Measurements from ENCODE around the gene TRMO.

TRMO gene

GRCh38 chr9:97964901-97965300, 42.6 kb upstream of the TRMO start:
- TF ChIP-seq POLR2AphosphoS5 (IDR thresholded peaks at IDR 0.05; ENCODE audit: low read depth, low read length), result no peak
- no peak for TF ChIP-seq TAF1 (IDR thresholded peaks at IDR 0.05; ENCODE audit: borderline replicate concordance, insufficient read depth, low read length)
- TF ChIP-seq, protein P1, sequence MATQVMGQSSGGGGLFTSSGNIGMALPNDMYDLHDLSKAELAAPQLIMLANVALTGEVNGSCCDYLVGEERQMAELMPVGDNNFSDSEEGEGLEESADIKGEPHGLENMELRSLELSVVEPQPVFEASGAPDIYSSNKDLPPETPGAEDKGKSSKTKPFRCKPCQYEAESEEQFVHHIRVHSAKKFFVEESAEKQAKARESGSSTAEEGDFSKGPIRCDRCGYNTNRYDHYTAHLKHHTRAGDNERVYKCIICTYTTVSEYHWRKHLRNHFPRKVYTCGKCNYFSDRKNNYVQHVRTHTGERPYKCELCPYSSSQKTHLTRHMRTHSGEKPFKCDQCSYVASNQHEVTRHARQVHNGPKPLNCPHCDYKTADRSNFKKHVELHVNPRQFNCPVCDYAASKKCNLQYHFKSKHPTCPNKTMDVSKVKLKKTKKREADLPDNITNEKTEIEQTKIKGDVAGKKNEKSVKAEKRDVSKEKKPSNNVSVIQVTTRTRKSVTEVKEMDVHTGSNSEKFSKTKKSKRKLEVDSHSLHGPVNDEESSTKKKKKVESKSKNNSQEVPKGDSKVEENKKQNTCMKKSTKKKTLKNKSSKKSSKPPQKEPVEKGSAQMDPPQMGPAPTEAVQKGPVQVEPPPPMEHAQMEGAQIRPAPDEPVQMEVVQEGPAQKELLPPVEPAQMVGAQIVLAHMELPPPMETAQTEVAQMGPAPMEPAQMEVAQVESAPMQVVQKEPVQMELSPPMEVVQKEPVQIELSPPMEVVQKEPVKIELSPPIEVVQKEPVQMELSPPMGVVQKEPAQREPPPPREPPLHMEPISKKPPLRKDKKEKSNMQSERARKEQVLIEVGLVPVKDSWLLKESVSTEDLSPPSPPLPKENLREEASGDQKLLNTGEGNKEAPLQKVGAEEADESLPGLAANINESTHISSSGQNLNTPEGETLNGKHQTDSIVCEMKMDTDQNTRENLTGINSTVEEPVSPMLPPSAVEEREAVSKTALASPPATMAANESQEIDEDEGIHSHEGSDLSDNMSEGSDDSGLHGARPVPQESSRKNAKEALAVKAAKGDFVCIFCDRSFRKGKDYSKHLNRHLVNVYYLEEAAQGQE (IDR thresholded peaks at IDR 0.05; ENCODE audit: insufficient read depth in 1 of 2, low read depth in 2 of 2, low read length in 2 of 2), result no peak
- TF ChIP-seq SIN3A (IDR thresholded peaks at IDR 0.05; ENCODE audit: borderline replicate concordance, insufficient read depth, low read length), result no peak
- no peak for TF ChIP-seq FOXP2 (optimal IDR thresholded peaks at IDR 0.05; ENCODE audit: borderline replicate concordance, extremely low read depth, extremely low read length, insufficient read depth)

GRCh38 chr9:97963232-97963631, 40.9 kb upstream of the TRMO start:
- no peak for TF ChIP-seq FOXP2 (optimal IDR thresholded peaks at IDR 0.05; ENCODE audit: borderline replicate concordance, extremely low read depth, extremely low read length, insufficient read depth)

GRCh38 chr9:97962575-97962974, 40.3 kb upstream of the TRMO start:
- TF ChIP-seq POLR2AphosphoS5 (IDR thresholded peaks at IDR 0.05; ENCODE audit: low read depth, low read length) (no peak), TAF1 (IDR thresholded peaks at IDR 0.05; ENCODE audit: borderline replicate concordance, insufficient read depth, low read length) (no peak), SIN3A (IDR thresholded peaks at IDR 0.05; ENCODE audit: borderline replicate concordance, insufficient read depth, low read length) (no peak), FOXP2 (optimal IDR thresholded peaks at IDR 0.05; ENCODE audit: borderline replicate concordance, extremely low read depth, extremely low read length, insufficient read depth) (no peak)
- TF ChIP-seq, protein P1 (IDR thresholded peaks at IDR 0.05; ENCODE audit: insufficient read depth in 1 of 2, low read depth in 2 of 2, low read length in 2 of 2), result no peak

GRCh38 chr9:97962136-97962535, 39.8 kb upstream of the TRMO start:
- TF ChIP-seq TAF1 (IDR thresholded peaks at IDR 0.05; ENCODE audit: borderline replicate concordance, insufficient read depth, low read length), result no peak
- no peak for TF ChIP-seq FOXP2 (optimal IDR thresholded peaks at IDR 0.05; ENCODE audit: borderline replicate concordance, extremely low read depth, extremely low read length, insufficient read depth)
- no peak for TF ChIP-seq SIN3A (IDR thresholded peaks at IDR 0.05; ENCODE audit: borderline replicate concordance, insufficient read depth, low read length)
- TF ChIP-seq POLR2AphosphoS5 (IDR thresholded peaks at IDR 0.05; ENCODE audit: low read depth, low read length), result no peak
- TF ChIP-seq, protein P1 (IDR thresholded peaks at IDR 0.05; ENCODE audit: insufficient read depth in 1 of 2, low read depth in 2 of 2, low read length in 2 of 2), result no peak

DNA sequence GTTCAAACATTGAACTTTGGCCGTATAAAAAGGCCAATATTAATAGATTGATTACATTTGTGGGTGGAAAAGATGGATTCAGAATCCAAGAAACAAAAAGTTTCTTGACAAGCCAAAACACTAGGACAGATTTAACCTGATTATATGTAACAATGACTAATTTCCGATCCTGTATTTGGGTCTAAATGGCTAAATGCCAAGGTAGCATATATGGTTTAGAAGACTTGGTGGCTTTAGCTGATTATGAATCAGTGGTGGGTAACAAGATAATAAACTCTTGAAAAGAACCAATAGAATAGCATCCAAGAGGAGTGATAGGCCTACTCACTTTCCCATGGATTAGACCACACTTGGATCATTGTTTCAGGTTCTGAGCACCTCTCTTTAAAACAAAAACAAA, 39.1 kb upstream of the TRMO start:
- TF ChIP-seq POLR2AphosphoS5 (IDR thresholded peaks at IDR 0.05; ENCODE audit: low read depth, low read length), result no peak
- no peak for TF ChIP-seq TAF1 (IDR thresholded peaks at IDR 0.05; ENCODE audit: borderline replicate concordance, insufficient read depth, low read length)
- TF ChIP-seq FOXP2 (optimal IDR thresholded peaks at IDR 0.05; ENCODE audit: borderline replicate concordance, extremely low read depth, extremely low read length, insufficient read depth), result no peak
- TF ChIP-seq, protein P1 (IDR thresholded peaks at IDR 0.05; ENCODE audit: insufficient read depth in 1 of 2, low read depth in 2 of 2, low read length in 2 of 2), result no peak
- TF ChIP-seq SIN3A (IDR thresholded peaks at IDR 0.05; ENCODE audit: borderline replicate concordance, insufficient read depth, low read length), result no peak
